Measurements from ENCODE around the gene CD274. TPM values are rescaled to one million over a fixed set of nuclear protein-coding genes. Genes with fewer than 3 reads are reported as not detected.

The CD274 gene
- total and polyA plus RNA-seq, 10 of the 15 experiments (the other 5 are each of a cell fraction or from before 2014, with no cell fraction given) = 9.4 to 128 (median 24.6) TPM

DNA sequence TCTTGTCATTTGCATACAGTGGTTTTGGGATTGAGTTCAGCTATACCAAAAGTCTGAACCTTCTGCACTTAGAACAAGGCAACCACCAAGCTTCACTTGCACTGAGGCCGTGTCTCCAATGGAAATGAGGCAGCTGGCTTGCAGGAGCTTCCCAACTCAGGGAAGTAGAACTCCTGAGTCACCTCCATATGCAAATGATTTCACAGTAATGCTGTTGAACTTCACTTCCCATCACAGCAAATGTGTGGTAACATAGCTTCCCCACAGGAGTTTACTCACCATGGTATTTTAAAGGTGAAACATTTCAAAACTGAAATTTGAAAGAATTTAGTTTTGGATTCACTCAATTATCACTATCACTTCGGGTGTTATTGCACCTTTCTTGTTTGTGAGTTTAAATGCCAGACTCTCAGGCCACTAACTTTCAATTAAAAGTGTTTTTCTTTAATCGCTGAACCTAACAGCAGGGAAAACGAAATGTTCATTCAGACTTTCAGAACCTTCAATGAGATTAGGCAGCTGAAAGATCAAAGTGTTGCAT lies 9.0 kb downstream of the CD274 start (continued):
- TF ChIP-seq, protein P1, sequence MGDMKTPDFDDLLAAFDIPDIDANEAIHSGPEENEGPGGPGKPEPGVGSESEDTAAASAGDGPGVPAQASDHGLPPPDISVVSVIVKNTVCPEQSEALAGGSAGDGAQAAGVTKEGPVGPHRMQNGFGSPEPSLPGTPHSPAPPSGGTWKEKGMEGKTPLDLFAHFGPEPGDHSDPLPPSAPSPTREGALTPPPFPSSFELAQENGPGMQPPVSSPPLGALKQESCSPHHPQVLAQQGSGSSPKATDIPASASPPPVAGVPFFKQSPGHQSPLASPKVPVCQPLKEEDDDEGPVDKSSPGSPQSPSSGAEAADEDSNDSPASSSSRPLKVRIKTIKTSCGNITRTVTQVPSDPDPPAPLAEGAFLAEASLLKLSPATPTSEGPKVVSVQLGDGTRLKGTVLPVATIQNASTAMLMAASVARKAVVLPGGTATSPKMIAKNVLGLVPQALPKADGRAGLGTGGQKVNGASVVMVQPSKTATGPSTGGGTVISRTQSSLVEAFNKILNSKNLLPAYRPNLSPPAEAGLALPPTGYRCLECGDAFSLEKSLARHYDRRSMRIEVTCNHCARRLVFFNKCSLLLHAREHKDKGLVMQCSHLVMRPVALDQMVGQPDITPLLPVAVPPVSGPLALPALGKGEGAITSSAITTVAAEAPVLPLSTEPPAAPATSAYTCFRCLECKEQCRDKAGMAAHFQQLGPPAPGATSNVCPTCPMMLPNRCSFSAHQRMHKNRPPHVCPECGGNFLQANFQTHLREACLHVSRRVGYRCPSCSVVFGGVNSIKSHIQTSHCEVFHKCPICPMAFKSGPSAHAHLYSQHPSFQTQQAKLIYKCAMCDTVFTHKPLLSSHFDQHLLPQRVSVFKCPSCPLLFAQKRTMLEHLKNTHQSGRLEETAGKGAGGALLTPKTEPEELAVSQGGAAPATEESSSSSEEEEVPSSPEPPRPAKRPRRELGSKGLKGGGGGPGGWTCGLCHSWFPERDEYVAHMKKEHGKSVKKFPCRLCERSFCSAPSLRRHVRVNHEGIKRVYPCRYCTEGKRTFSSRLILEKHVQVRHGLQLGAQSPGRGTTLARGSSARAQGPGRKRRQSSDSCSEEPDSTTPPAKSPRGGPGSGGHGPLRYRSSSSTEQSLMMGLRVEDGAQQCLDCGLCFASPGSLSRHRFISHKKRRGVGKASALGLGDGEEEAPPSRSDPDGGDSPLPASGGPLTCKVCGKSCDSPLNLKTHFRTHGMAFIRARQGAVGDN (IDR thresholded peaks at IDR 0.05) = peak; percentile 28; the same call in 1 of the 2 replicates
- no peak for TF ChIP-seq CHD1 (IDR thresholded peaks at IDR 0.05; ENCODE audit: low read depth, low read length)
- TF ChIP-seq PAX8 (IDR thresholded peaks at IDR 0.05) = no peak
- TF ChIP-seq POLR2A (IDR thresholded peaks at IDR 0.05; ENCODE audit: low read depth, low read length) = no peak
- peak; percentile 88 for TF ChIP-seq RUNX3 (IDR thresholded peaks at IDR 0.05; ENCODE audit: low read length)
- TF ChIP-seq ZZZ3 (IDR thresholded peaks at IDR 0.05; ENCODE audit: control insufficient read depth, insufficient read length, low read depth) = no peak
- TF ChIP-seq SMAD1 (IDR thresholded peaks at IDR 0.05; ENCODE audit: low read depth, partially characterized antibody) = peak; percentile 23
- TF ChIP-seq HDGF (IDR thresholded peaks at IDR 0.05) = no peak
- peak; percentile 75; the same call in 1 of the 2 replicates for TF ChIP-seq SMARCA5 (IDR thresholded peaks at IDR 0.05)
- peak; percentile 22; the same call in 1 of the 2 replicates for TF ChIP-seq CHD2 (IDR thresholded peaks at IDR 0.05; ENCODE audit: borderline replicate concordance, low read depth, low read length)
- peak; percentile 65 for TF ChIP-seq ATF7 (IDR thresholded peaks at IDR 0.05; ENCODE audit: low read depth)
- no peak for TF ChIP-seq SIX5 (IDR thresholded peaks at IDR 0.05; ENCODE audit: low read depth, low read length, severe bottlenecking)
- TF ChIP-seq YY1 (IDR thresholded peaks at IDR 0.05; ENCODE audit: low read depth, low read length) = no peak
- TF ChIP-seq HCFC1 (IDR thresholded peaks at IDR 0.05; ENCODE audit: low read length) = no peak
- TF ChIP-seq EP300 (IDR thresholded peaks at IDR 0.05; ENCODE audit: borderline replicate concordance in 1 of 2, control insufficient read depth in 1 of 2, low read depth in 2 of 2, low read length in 2 of 2) = peak; percentile 69 to 84; a peak in 2 of 4 replicates
- no peak for TF ChIP-seq BRCA1 (IDR thresholded peaks at IDR 0.05; ENCODE audit: low read depth, low read length)
- TF ChIP-seq CREB1 (IDR thresholded peaks at IDR 0.05; ENCODE audit: low read depth) = 0 out of 2 replicates have a peak, but pooled peaks have one; percentile 40
- TF ChIP-seq MTA3 (IDR thresholded peaks at IDR 0.05; ENCODE audit: borderline replicate concordance, low read length) = peak; percentile 57; the same call in 1 of the 2 replicates
- peak; percentile 76; the same call in 1 of the 2 replicates for TF ChIP-seq FOXM1 (IDR thresholded peaks at IDR 0.05; ENCODE audit: low read depth, low read length)
- TF ChIP-seq ASH2L (IDR thresholded peaks at IDR 0.05; ENCODE audit: borderline replicate concordance, low read depth) = no peak
- TF ChIP-seq IKZF1 (conservative IDR thresholded peaks at IDR 0.05) = peak; percentile 98
- no peak for TF ChIP-seq MYC (IDR thresholded peaks at IDR 0.05; ENCODE audit: insufficient read depth, insufficient read length, insufficient replicate concordance, low read length, severe bottlenecking)
- TF ChIP-seq HDAC2 (IDR thresholded peaks at IDR 0.05) = no peak
- TF ChIP-seq, protein P2, sequence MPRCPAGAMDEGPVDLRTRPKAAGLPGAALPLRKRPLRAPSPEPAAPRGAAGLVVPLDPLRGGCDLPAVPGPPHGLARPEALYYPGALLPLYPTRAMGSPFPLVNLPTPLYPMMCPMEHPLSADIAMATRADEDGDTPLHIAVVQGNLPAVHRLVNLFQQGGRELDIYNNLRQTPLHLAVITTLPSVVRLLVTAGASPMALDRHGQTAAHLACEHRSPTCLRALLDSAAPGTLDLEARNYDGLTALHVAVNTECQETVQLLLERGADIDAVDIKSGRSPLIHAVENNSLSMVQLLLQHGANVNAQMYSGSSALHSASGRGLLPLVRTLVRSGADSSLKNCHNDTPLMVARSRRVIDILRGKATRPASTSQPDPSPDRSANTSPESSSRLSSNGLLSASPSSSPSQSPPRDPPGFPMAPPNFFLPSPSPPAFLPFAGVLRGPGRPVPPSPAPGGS (IDR thresholded peaks at IDR 0.05; ENCODE audit: borderline replicate concordance, insufficient read depth, low read depth, low read length, poor library complexity, severe bottlenecking) = peak; percentile 50
- peak; percentile 23 to 39; a peak in 1 of 4 replicates for TF ChIP-seq BHLHE40 (IDR thresholded peaks at IDR 0.05; ENCODE audit: borderline replicate concordance in 1 of 2, low read depth in 2 of 2, low read length in 1 of 2)
- TF ChIP-seq, protein P3, sequence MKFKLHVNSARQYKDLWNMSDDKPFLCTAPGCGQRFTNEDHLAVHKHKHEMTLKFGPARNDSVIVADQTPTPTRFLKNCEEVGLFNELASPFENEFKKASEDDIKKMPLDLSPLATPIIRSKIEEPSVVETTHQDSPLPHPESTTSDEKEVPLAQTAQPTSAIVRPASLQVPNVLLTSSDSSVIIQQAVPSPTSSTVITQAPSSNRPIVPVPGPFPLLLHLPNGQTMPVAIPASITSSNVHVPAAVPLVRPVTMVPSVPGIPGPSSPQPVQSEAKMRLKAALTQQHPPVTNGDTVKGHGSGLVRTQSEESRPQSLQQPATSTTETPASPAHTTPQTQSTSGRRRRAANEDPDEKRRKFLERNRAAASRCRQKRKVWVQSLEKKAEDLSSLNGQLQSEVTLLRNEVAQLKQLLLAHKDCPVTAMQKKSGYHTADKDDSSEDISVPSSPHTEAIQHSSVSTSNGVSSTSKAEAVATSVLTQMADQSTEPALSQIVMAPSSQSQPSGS (IDR thresholded peaks at IDR 0.05; ENCODE audit: low read length) = peak; percentile 88

Data from GM12878 (cell line).